Upper lobe of left lung (tissue), 6 donors: ENCODE data around the gene SLC25A6. TPM values are rescaled to one million over a fixed set of nuclear protein-coding genes. Genes with fewer than 3 reads are reported as not detected.
"Not testable (repeated sequence)": the region's sequence is repeated elsewhere in the genome, so short reads cannot be mapped to it uniquely, and the experiment has no call there.

ENCODE experiments used
- ATAC-seq, 2 donors: fragments of 200-7000 bp; cut with Tn5 transposase; one replicate each; pipeline ENCODE4 v1.9.1; 2022; ENCODE audit warnings: mild to moderate bottlenecking in 2 of 2, moderate library complexity in 2 of 2; ENCODE audit not compliant: low FRiP score in 2 of 2
- DNase-seq, 2 donors: peaks; one replicate each; pipeline ENCODE4 v3.0.0-alpha.2; 2019 to 2020
- H3K27ac ChIP-seq, 4 donors: fragments of 200-600 bp; sonication (generic); one replicate each; pipeline ENCODE4 v1.5.1; 2016 to 2019
- H3K27me3 ChIP-seq, 4 donors: fragments of 200-600 bp; sonication (generic); one replicate each; pipeline ENCODE4 v1.5.1; 2017 to 2019
- H3K36me3 ChIP-seq, 4 donors: fragments of 200-600 bp; sonication (generic); one replicate each; pipeline ENCODE4 v1.5.1; 2016 to 2019
- H3K4me1 ChIP-seq, 4 donors: fragments of 200-600 bp; sonication (generic); one replicate each; pipeline ENCODE4 v1.5.1; 2018 to 2019
- H3K4me3 ChIP-seq, 4 donors: fragments of 200-600 bp; sonication (generic); one replicate each; pipeline ENCODE4 v1.5.1; 2017 to 2019; ENCODE audit warnings: mild to moderate bottlenecking in 2 of 4, moderate library complexity in 1 of 4
- H3K9me3 ChIP-seq, 4 donors: fragments of 200-600 bp; sonication (generic); one replicate each; pipeline ENCODE4 v1.5.1; 2018 to 2019
- CTCF ChIP-seq, 6 experiments: fragments of 450-650 bp in 4 of 6; fragments of 200-600 bp in 2 of 6; sonication (generic) in 2 of 6; IDR thresholded peaks; one replicate each; pipeline ENCODE4 v1.5.1; 2016 to 2019; ENCODE audit warnings: antibody characterized with exemption in 6 of 6
- EP300 ChIP-seq, 4 donors: sonication (generic); formaldehyde crosslinking; IDR thresholded peaks; one replicate each; pipeline ENCODE4 v1.5.1; 2017; ENCODE audit warnings: antibody characterized with exemption in 4 of 4, control low read depth in 2 of 4
- POLR2A ChIP-seq, 4 donors: fragments of 450-650 bp; IDR thresholded peaks; one replicate each; pipeline ENCODE4 v1.5.1; 2016 to 2017; ENCODE audit warnings: antibody characterized with exemption in 4 of 4, mild to moderate bottlenecking in 2 of 4
- POLR2AphosphoS5 ChIP-seq, 2 donors: sonication (generic); formaldehyde crosslinking; IDR thresholded peaks; one replicate each; pipeline ENCODE4 v1.5.1; 2017; ENCODE audit warnings: antibody characterized with exemption in 2 of 2
- WGBS, 2 donors: methylation state at CpG; one replicate each; pipeline ENCODE4 v1.1.5; 2017 to 2018; 5-methylcytosine and 5-hydroxymethylcytosine counted together
- total RNA-seq, 6 donors: library from RNA; depleted of rRNA in 4 of 6; stranded (reverse); fragments of >200 nt in 4 of 6; gene quantifications; one replicate each; pipeline versions ENCODE4 v1.1.0 to v1.2.1, GENCODE V29; 2016 to 2021
- donor health status: DM: no; HTN: no; CAD: no; lungs with moderate emphysema.
- donor health status: DM: no; HTN: yes; CAD: no; lungs with severe emphysema.

Gene SLC25A6
- total RNA-seq, 6 donors from 2014 or later = 158 to 460 (median 285) TPM

DNA sequence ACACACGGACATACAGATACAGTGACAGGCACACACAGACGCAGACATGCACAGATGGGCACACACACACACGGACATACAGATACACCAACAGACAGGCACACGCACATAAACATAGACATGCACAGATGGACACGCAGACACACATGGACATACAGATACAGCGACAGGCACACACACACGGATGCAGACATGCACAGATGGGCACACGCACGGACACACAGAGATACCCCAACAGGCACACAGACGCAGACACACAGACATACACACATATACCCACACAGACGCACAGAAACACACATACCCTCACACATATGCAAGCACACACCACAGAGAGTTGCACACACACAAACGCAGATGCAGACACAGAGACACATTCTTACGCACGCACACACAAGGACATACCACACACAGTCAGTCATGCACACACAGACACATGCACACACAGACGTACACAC, 24.4 kb upstream of the SLC25A6 start:
- Histone ChIP-seq H3K4me3 (no peak overlapping the region), H3K4me1 (no peaks in the 10 kb centered on the region), H3K36me3 (peaks cover 0 to 62% (median 34%) of the 10 kb centered on the region in 4 donors), H3K9me3 (peaks cover 0 to 5% (median 0%) of the 10 kb centered on the region in 4 donors), H3K27ac (no peak overlapping the region), H3K27me3 (no peaks in the 10 kb centered on the region)
- no peak for DNase-seq
- 66 to 78% methylated on average over 9 to 15 of the region's 15 CpGs for WGBS, 2 donors
- TF ChIP-seq CTCF (IDR thresholded peaks at IDR 0.05) (no peak), POLR2AphosphoS5 (IDR thresholded peaks at IDR 0.05) (no peak), POLR2A (IDR thresholded peaks at IDR 0.05) (no peak), EP300 (IDR thresholded peaks at IDR 0.05) (no peak)
- ATAC-seq = no peak

- Histone ChIP-seq H3K4me1 (no peaks in the 10 kb centered on the region), H3K4me3 (no peak overlapping the region), H3K9me3 (no peaks in the 10 kb centered on the region), H3K27me3 (no peaks in the 10 kb centered on the region), H3K36me3 (peaks cover under 1 to 50% (median 29%) of the 10 kb centered on the region in 4 donors), H3K27ac (no peak overlapping the region)
- no peak for TF ChIP-seq POLR2AphosphoS5 (IDR thresholded peaks at IDR 0.05)
- no peak for TF ChIP-seq POLR2A (IDR thresholded peaks at IDR 0.05)
- TF ChIP-seq EP300 (IDR thresholded peaks at IDR 0.05) = no peak
- TF ChIP-seq CTCF (IDR thresholded peaks at IDR 0.05) = no peak
- 88 to 90% methylated on average over 23 to 31 of the region's 31 CpGs for WGBS, 2 donors
- ATAC-seq = peak; percentile 30 to 32
- DNase-seq = no peak
These were observed 20.7 kb upstream of the SLC25A6 start for GRCh38 chrX:1412551-1413161.

- H3K4me1 ChIP-seq = no peaks in the 10 kb centered on the region
- DNase-seq (no peak), ATAC-seq (no peak)
- no peak for TF ChIP-seq CTCF (IDR thresholded peaks at IDR 0.05)
- TF ChIP-seq EP300 (IDR thresholded peaks at IDR 0.05) = no peak
- no peak for TF ChIP-seq POLR2A (IDR thresholded peaks at IDR 0.05)
- no peak for TF ChIP-seq POLR2AphosphoS5 (IDR thresholded peaks at IDR 0.05)
- H3K27me3 ChIP-seq = no peaks in the 10 kb centered on the region
- H3K36me3 ChIP-seq = peaks cover 6 to 63% (median 41%) of the 10 kb centered on the region in 4 donors
- no peak overlapping the region for H3K27ac ChIP-seq
- no peaks in the 10 kb centered on the region for H3K9me3 ChIP-seq
- 72 to 77% methylated on average over 12 of the region's 12 CpGs for WGBS, 2 donors
- no peak overlapping the region for H3K4me3 ChIP-seq
These were observed 19.4 kb upstream of the SLC25A6 start for GRCh38 chrX:1411326-1411725.

DNA sequence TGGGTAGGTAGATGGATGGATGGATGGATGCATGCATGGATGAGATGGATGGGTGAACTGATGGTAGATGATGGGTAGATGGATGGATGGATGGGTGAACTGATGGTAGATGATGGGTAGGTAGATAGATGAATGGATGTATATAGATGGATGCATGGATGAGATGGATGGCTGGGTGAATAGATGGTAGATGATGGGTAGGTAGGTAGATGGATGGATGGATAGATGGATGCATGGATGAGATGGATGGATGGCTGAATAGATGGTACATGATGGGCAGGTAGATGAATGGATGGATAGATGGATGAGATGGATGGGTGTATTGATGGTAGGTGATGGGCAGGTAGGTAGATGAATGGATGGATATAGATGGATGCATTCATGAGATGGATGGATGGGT, 15.1 kb upstream of the SLC25A6 start:
- TF ChIP-seq CTCF (IDR thresholded peaks at IDR 0.05) (no peak), EP300 (IDR thresholded peaks at IDR 0.05) (no peak), POLR2AphosphoS5 (IDR thresholded peaks at IDR 0.05) (no peak), POLR2A (IDR thresholded peaks at IDR 0.05) (no peak)
- peaks cover 6 to 70% (median 50%) of the 10 kb centered on the region in 4 donors for H3K36me3 ChIP-seq

DNA sequence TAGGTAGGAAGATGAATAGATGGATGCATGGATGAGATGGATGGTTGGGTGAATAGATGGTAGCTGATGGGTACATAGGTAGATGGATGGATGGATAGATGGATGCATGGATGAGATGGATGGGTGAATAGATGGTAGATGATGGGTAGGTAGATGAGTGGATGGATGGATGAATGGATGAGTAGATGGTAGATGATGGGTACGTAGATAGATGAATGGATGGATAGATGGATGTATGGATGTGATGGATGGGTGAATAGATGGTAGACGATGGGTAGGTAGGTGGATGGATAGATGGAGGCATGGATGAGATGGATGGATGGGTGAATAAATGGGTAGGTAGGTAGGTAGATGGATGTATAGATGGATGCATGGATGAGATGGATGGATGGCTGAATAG, 13.9 kb upstream of the SLC25A6 start:
- ATAC-seq, H3K27me3 ChIP-seq, H3K4me1 ChIP-seq, H3K4me3 ChIP-seq, H3K9me3 ChIP-seq, DNase-seq, H3K27ac ChIP-seq: not testable (repeated sequence)
- peaks cover 6 to 72% (median 52%) of the 10 kb centered on the region in 4 donors for H3K36me3 ChIP-seq
- WGBS, 2 donors = 92% methylated on average over 2 of the region's 2 CpGs

More for the DNA sequence above, 15.1 kb upstream of the SLC25A6 start:
- H3K27ac ChIP-seq = no peak overlapping the region
- DNase-seq (no peak), ATAC-seq (no peak)
- H3K9me3 ChIP-seq = no peaks in the 10 kb centered on the region
- no peaks in the 10 kb centered on the region for H3K27me3 ChIP-seq
- H3K4me3 ChIP-seq = no peak overlapping the region
- H3K4me1 ChIP-seq = no peaks in the 10 kb centered on the region

DNA sequence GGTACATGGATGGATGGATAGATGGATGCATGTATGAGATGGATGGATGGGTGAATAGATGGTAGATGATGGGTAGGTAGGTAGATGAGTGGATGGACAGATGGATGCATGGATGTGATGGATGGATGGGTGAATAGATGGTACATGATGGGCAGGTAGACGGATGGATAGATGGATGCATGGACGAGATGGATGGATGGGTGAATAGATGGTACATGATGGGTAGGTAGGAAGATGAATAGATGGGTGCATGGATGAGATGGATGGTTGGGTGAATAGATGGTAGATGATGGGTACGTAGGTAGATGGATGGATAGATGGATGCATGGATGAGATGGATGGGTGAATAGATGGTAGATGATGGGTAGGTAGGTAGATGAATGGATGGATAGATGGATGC, 12.0 kb upstream of the SLC25A6 start:
- H3K4me3 ChIP-seq, DNase-seq, H3K4me1 ChIP-seq, H3K27me3 ChIP-seq, ATAC-seq, H3K27ac ChIP-seq, H3K9me3 ChIP-seq: not testable (repeated sequence)
- WGBS, 2 donors = 90 to 93% methylated on average over 3 of the region's 3 CpGs
- H3K36me3 ChIP-seq = peaks cover 6 to 65% (median 53%) of the 10 kb centered on the region in 4 donors
